Stimulated activated naive CD4-positive, alpha-beta T cell treated with Interleukin-2 at 50 U/mL for 16 hours (primary cell): ENCODE results near the gene ACOT2.

Experiments used
- DNase-seq: peaks from one replicate; lab custom pipeline; 2025; lab: John Stamatoyannopoulos, UW

ACOT2 gene

DNA sequence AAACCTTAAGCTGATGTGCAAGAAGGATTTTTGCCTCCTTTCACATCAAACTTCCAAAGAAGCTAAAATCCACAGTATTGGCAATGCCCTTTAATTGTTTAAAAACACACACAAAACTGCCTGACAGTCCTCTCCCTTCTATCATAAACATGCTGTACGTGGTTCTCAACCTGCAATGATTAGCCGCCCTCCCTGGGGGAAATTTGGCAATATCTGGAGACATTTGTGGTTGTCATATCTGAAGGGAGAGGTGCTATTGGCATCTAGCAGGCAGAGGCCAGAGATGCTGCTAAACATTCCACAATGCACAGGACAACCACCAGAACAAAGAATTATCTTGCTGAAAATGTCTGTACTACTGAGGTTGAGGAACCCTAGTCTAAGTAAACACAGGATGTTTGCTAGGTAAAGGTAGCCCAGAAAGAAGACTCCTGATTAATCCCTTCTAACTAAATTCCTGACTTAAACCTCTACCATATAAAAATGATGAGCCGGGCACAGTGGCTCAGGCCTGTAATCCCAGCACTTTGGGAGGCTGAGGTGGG is 44.5 kb downstream of the ACOT2 start:
- DNase-seq: no peak

- no peak for DNase-seq
These were observed 47.8 kb downstream of the ACOT2 start for GRCh38 chr14:73616831-73617230.

- DNase-seq: no peak
These were observed 50.5 kb downstream of the ACOT2 start for GRCh38 chr14:73619524-73619923.

DNA sequence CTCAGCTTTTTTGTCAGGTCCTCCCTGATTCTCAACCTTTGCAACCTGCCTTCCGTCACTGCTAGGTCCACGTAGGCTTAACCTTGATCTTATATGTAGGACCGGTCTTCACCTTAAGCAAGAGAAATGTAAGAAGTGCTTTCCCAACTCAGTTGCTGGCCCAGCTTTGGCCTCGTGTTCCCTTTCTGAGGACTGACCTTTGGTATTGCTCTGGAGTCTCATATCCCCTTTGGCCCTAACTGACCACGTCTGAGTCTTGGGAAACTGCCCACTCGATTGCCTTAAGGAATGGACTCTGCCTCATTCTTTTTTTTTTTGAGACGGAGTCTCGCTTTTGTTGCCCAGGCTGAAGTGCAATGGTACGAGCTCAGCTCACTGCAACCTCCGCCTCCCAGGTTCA is 51.3 kb downstream of the ACOT2 start:
- DNase-seq: no peak

DNA sequence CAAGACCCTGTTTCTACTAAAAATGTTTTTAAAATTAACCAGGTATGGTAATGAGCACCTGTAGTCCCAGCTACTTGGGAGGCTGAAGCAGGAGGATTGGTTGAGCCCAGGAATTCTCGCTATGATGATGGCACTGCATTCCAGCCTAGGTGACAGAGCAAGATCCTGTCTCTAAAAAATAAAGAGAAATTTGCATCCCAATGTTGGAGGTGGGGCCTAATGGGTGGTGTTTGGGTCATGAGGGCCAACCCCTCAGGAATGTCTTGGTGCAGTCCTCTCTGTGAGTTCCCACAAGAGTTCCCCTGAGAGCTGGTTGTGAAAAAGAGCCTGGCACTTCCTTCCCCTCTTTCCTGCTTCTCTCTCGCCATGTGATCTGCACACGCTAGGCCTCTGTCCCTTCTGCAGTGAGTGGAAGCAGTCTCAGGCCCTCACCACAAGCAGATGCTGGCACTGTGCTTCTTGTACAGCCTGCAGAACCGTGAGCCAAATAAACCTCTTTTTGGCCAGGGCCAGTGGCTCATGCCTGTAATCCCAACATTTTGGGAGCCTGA is 54.6 kb downstream of the ACOT2 start:
- no peak for DNase-seq
